HAP-1 (cell line): ENCODE results near the gene FBXW10.
"Not testable (repeated sequence)": the region's sequence is repeated elsewhere in the genome, so short reads cannot be mapped to it uniquely, and the experiment has no call there.

Experiments used
- DNase-seq, 2 experiments: peaks; one replicate each; pipeline ENCODE4 v3.0.0-alpha.2; 2016 to 2020; ENCODE audit warnings: low spot score in 2 of 2
- H3K27me3 ChIP-seq: fragments of 250-450 bp; sonication (Bioruptor Pico); 2 replicates; pipeline ENCODE4 v1.5.1; 2020; ENCODE audit warnings: low read depth, mild to moderate bottlenecking, moderate library complexity
- H3K36me3 ChIP-seq: fragments of 250-450 bp; sonication (Bioruptor Pico); replicated peaks from 2 replicates; pipeline ENCODE4 v1.5.1; 2020; ENCODE audit warnings: mild to moderate bottlenecking
- H3K4me1 ChIP-seq: fragments of 250-450 bp; sonication (Bioruptor Pico); 2 replicates; pipeline ENCODE4 v1.5.1; 2020; ENCODE audit warnings: mild to moderate bottlenecking
- H3K4me3 ChIP-seq: fragments of 250-450 bp; sonication (Bioruptor Pico); 2 replicates; pipeline ENCODE4 v1.5.1; 2020; ENCODE audit warnings: mild to moderate bottlenecking, moderate library complexity
- H3K9me3 ChIP-seq: fragments of 250-450 bp; sonication (Bioruptor Pico); 2 replicates; pipeline ENCODE4 v1.5.1; 2020; ENCODE audit warnings: mild to moderate bottlenecking, moderate library complexity
- in situ Hi-C: fragments of 300-500 bp; cut with MboI; formaldehyde crosslinking; loops from 3 replicates; pipeline ENCODE4 v1.14.3; 2020; ENCODE audit warnings: low sequenced_read_pairs, inconsistent platforms, mixed read lengths

Gene FBXW10

DNA sequence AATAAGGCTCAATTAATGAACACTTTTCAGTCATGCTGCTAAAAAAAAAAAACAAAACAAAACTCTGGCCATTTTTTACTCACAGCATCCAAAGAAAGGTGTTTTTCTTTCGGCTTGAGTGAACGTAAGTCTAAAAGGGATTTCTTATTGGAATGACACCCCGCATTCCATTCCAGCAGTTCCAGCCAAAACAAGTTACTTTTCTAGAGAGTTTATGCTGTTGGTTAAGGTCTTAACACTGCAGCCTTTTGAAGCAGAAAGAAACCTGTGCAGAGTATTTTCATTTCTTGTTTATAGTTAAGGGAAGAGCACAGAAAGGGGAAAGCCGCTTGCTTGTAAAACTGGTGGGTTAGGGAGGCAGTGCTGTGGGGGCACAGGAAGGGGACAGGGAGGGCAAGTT lies 27.2 kb downstream of the FBXW10 start:
- H3K36me3 ChIP-seq, H3K9me3 ChIP-seq, DNase-seq, H3K27me3 ChIP-seq, H3K4me3 ChIP-seq, H3K4me1 ChIP-seq, in situ Hi-C loops: not testable (repeated sequence)

DNA sequence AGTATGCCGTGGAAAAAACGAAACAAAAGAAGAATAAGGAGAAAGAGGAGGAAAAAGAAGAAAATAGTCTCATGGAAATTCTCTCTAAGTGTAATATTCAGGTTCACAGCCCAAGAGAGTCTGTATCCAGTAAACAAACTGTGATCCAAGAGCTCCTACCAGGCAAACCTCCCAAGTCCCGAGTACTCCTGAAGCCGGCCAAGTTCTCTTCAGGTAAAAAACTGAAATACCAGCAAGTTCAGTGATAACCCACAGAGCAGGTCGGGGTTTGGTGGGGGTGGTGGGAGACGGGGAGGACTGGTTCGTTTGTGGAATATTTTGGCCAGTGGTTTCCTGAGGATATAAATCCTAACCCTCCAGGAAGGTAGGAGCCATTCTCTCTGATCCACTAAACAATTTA lies 28.6 kb downstream of the FBXW10 start:
- no peaks in the 10 kb centered on the region for H3K9me3 ChIP-seq

DNA sequence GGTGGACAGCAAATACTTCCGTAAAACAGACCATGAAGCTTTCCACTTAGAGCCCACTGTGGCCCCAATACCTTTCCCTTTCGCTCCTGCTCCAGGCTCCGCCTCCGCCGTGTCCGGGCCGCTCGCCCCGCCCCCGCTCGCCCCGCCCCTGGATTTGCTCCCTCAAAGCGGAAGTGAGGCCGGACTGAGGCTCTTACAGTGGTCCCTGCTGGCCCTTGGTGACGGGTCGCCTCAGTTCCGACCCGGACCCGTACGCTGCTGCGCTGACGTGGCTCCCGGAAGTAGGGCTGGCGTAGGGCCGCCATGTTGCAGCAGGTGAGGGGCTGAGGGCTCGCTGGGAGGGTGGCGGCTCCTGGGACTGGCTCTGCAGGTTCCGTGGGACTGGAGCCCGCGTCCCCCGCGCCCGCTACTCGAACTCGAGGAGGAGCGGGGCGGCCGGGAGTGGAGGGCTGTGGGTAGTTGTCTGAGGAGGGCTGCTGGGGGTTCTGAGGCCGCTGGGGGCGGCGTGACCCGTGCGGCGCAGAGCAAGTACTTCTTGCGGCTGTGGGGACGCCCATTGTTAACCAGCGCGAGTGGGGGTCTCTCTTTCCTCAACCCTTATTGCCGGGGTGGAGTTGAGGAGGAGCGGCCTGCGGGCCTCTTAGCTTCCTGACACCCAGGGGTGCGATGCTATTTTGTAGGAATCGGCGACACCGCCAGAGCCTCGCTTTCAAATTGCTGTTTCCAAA lies 37.3 kb downstream of the FBXW10 start, which contains the start of gene TVP23B:
Gene TVP23B, plus strand, starts transcription at position 193 of the 728 bp plus-strand sequence. Its CDS starts 111 bp downstream, at position 304.
- H3K4me1 ChIP-seq, H3K27me3 ChIP-seq, H3K36me3 ChIP-seq, H3K9me3 ChIP-seq, in situ Hi-C loops: not testable (repeated sequence)
- DNase-seq = peak; percentile 85 to 98
- H3K4me3 ChIP-seq = peak within 1 kb of the TSS; percentile 35

More for the DNA sequence above, 28.6 kb downstream of the FBXW10 start:
- in situ Hi-C loops = no loop called here
- H3K36me3 ChIP-seq = no peaks in the 10 kb centered on the region
- no peaks in the 10 kb centered on the region for H3K4me1 ChIP-seq
- DNase-seq = no peak
- 0 out of 2 replicates have a peak, but pooled peaks cover 3% of the 10 kb centered on the region for H3K27me3 ChIP-seq
- no peak overlapping the region for H3K4me3 ChIP-seq

DNA sequence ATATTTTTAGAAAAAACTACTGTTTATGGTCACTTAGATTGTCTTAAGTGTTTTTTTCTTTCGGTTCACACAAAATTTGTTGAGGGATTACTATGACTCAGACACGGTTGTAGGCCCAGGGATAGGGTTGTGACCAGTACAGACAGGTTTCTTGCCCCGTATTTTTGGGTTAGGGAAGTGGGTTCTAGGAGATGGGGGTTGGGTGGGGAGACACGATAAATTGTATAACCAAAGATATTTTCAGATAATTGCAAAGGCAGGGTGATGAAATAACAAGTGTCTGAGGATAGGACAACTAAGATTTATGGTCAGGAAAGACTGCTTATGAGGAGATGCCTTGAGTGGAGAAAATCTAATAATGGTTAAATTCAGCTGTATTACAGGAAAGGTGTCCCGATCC lies 38.0 kb downstream of the FBXW10 start:
- H3K9me3 ChIP-seq, H3K27me3 ChIP-seq, DNase-seq, H3K36me3 ChIP-seq, in situ Hi-C loops, H3K4me3 ChIP-seq, H3K4me1 ChIP-seq: not testable (repeated sequence)

DNA sequence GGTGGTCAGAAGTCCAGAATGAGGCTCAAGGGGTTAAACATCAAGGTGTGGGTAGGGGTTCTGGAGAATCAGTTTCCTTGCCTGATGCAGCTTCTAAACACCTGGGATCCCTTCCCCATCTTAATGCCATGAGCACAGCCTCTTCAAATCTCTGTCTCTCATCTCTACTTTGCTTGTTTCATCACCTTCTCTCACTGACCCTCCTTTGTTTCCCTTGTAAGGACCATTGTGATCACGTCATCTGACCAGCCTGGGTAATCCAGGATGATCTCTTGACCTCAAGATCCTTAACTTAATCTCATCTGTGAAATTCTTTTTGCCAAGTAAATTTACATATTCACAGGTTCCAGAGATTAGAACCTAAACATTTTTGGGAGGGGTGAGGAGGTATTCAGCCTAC lies 42.1 kb downstream of the FBXW10 start:
- H3K27me3 ChIP-seq, H3K9me3 ChIP-seq, H3K4me1 ChIP-seq, in situ Hi-C loops, H3K4me3 ChIP-seq, H3K36me3 ChIP-seq: not testable (repeated sequence)
- DNase-seq = peak in 1 of 2 experiments; percentile 3

DNA sequence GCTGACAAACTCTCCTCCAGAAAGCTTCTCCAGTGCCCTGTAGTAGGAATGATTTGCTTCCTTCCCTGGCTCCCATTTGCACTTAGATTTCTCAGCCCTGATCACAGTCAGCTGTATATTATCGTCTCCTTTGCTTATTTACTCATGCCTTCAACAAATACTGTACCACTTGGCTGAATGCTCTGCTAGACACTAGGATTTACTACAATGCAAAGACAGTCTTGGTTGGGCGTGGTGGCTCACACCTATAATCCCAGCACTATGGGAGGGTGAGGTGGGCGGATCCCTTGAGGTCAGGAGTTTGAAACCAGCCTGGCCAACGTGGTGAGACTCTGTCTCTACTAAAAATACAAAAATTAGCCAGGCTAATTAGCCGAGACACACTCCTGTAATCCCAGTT lies 43.0 kb downstream of the FBXW10 start:
- H3K27me3 ChIP-seq, in situ Hi-C loops, DNase-seq, H3K4me3 ChIP-seq, H3K9me3 ChIP-seq, H3K36me3 ChIP-seq, H3K4me1 ChIP-seq: not testable (repeated sequence)

DNA sequence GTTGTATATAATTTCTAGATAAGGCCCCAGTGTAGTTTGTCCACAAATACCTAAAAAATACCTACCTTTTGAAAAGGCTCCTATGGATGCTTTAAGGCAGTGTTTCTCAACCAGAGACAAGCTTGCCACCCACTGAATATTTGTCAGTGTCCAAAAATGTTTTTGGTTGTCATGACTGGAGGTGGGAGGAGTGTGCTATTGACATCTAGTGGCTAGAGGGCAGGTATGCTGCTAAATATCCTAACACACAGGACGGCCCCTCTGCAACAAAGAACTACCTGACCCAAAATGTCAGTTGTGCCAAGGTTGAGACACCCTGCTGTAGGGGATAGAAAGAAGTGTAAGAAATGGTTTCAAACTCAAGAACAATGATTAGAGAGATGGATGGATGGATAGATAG lies 47.5 kb downstream of the FBXW10 start:
- H3K36me3 ChIP-seq, H3K27me3 ChIP-seq, DNase-seq, H3K9me3 ChIP-seq, H3K4me1 ChIP-seq, in situ Hi-C loops, H3K4me3 ChIP-seq: not testable (repeated sequence)

DNA sequence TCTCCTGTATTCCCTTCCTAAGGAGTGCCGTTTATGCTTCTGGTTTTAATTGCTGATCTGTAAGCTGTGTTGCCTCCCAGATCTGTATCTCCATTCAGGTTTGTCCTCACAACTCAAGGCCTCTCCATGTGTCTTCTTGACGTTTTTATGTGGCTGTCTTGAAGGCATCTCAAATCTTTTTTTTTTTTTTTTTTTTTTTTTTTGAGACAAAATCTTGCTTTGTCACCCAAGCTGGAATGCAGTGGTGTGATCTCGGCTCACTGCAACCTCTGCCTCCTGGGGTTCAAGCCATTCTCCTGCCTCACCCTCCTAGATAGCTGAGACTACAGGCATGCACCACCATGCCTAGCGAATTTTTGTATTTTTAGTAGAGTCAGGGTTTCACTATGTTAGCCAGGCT lies 51.0 kb downstream of the FBXW10 start:
- H3K36me3 ChIP-seq, in situ Hi-C loops, H3K9me3 ChIP-seq, DNase-seq, H3K4me3 ChIP-seq, H3K27me3 ChIP-seq, H3K4me1 ChIP-seq: not testable (repeated sequence)

DNA sequence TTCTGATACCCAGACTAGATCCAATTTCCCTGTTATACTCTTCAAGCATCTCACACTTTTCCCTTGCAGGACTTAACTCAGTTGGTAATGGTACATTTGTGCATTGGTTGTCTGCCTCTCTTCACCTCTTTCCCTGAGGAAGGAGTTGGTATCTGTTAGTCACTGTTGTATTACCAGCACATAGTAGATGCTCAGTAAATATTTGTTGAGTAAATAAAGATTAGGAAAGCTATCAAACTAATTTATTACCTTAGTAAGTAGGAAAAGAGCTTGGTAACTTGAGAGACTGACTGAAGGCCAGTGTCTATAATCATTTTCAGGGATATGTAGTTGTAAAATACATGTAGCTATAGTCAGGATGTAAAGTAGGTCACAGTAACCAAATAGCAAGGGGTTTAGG lies 53.0 kb downstream of the FBXW10 start:
- H3K27me3 ChIP-seq, H3K9me3 ChIP-seq, DNase-seq, H3K4me1 ChIP-seq, in situ Hi-C loops, H3K36me3 ChIP-seq, H3K4me3 ChIP-seq: not testable (repeated sequence)

DNA sequence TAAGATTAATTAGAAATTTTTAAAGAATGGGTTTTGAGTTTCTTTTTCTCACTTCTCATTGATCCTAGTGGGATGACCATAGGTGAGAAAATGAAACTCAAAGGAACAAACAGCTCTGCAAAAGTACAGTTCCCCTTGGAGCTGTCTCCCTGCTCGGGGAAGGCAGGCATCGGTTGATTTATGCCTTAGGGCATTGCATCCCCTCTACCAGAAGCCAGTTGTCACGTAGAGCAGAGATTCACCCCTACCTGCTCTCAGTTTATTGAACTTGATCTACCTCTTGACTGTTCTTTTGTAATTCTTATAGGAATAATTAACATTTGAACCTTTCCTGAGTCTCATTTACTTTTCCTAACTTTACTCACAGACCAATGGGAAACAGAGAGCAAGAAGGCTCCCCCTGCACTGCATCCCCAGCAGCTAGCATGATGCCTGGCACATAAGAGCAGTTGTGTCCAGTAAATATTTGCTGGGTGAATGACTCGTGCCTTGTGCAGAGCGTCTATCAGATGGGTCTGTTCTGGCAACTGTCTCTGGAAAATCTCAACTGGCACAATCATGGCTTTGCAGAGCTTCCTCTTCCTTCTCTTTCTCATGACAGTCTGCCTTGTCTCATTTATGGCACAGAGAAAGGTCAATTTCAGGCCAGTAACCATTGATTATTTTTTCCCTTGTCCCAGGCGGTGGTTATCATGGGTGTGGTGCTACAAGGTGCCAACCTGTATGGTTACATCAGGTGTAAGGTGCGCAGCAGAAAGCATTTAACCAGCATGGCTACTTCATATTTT lies 59.8 kb downstream of the FBXW10 start:
- DNase-seq, in situ Hi-C loops: not testable (repeated sequence)

DNA sequence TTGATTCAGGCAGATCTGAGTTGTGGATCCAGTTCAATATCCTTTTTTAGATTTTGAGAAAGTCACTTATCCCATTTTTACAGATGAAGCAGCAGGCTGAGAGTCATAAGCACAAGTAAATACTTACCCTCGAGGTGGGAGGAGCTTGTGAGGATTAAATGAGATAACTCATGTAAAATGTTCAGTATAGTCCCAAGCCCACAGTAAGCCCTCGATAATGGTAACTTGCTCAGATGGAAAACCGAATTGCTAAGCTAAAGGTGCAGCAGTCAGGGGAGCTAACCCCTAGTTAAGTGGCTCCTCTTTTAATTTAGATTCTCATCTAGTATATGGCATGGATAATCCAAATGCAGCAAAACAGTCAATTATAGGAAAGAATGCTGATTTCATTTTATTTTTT lies 72.1 kb downstream of the FBXW10 start:
- H3K9me3 ChIP-seq, H3K27me3 ChIP-seq, H3K4me1 ChIP-seq, H3K4me3 ChIP-seq, DNase-seq, in situ Hi-C loops, H3K36me3 ChIP-seq: not testable (repeated sequence)

More for the DNA sequence above, 59.8 kb downstream of the FBXW10 start:
- H3K36me3 ChIP-seq, H3K9me3 ChIP-seq, H3K4me3 ChIP-seq, H3K27me3 ChIP-seq, H3K4me1 ChIP-seq: not testable (repeated sequence)

DNA sequence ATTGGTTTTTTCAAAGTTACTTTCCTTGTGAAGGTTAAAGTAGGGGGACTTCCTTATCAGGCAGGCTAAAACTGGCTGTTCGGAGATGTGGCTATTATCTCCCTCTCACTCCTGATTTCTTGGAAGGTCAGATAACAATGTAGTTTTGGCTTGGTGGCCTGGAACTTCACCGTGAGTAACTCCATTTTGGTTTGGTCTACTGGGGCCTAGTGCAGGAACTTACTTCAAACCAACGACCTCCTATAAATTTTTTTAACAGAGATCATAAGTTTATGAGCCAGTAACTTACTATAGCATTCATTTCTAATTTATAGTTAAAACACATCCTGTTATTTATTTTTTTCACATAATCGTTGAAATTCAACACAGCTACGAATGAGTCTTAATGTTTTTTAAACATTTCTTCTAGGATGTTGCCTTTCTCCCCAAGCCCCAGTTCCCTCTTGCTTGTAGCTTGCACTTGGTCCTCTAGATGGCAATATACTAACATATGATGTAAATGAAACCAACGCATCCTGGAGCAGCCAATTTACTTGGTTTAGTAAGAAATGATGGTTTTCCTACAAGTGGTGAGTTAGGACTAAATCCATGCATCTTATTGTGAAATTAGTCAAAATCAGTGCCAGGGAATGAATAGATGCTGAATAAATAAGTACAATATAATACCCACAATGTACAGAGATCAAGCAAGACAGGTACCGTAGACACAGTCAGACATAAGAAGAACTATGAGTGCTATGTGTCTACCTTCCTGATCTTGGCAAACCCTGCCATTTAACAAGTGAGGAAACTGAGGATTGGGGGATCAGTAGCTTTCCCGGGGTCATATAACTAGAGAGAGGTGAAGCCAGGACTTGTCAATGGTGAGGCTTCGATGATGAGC lies 72.9 kb downstream of the FBXW10 start:
- in situ Hi-C loops, H3K4me1 ChIP-seq, H3K27me3 ChIP-seq, H3K9me3 ChIP-seq, H3K36me3 ChIP-seq, H3K4me3 ChIP-seq: not testable (repeated sequence)
- DNase-seq = peak; percentile 68 to 70

DNA sequence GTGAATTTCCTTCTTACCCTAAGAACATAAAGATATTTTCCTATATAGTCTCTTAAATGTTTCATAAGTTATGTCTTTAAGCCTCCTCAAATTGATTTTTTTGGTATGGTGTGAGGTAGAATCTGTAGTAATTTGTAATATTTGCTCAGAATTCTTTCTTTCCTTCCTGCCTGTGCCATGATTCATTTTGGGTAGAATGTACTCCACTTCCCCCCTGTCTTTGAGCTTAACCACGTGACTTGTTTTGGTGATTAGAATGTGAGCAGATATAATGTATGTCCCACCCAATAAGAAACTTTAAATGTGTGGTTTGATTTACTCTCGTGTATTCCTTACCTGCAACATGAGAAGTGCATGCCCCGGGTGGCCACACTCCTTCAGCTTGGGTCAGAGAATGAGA lies 77.6 kb downstream of the FBXW10 start:
- in situ Hi-C loops, H3K9me3 ChIP-seq: not testable (repeated sequence)

DNA sequence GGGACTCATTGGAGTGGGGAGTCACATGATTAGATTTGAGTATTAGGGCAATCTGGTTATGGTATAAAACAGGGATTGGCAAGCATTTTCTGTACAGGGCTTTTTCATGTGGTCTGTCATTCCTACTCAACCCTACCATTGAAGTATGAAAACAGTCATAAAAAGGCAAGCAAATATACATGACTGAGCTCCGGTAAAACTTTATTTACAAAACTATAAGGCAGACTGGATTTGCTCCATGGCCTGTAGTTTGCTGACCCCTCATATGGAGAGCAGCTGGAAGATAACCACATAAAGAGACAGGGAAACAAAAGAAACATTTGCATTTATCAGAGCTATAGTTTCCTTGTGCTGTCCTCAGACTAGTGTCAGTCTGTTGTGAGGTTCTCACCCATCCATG lies 83.8 kb downstream of the FBXW10 start:
- in situ Hi-C loops, H3K4me1 ChIP-seq, H3K4me3 ChIP-seq, DNase-seq, H3K27me3 ChIP-seq, H3K9me3 ChIP-seq, H3K36me3 ChIP-seq: not testable (repeated sequence)

More for the DNA sequence above, 77.6 kb downstream of the FBXW10 start:
- H3K4me1 ChIP-seq, DNase-seq, H3K4me3 ChIP-seq, H3K27me3 ChIP-seq, H3K36me3 ChIP-seq: not testable (repeated sequence)
